Effector memory CD4-positive, alpha-beta T cell (primary cell): ENCODE data around the gene PLEKHA4.
A peak's percentile ranks its signal among the peaks of the same experiment; 100 is the strongest.
"Not testable (repeated sequence)": the region's sequence is repeated elsewhere in the genome, so short reads cannot be mapped to it uniquely, and the experiment has no call there.

Experiments
- DNase-seq, 3 donors: peaks; one replicate each; pipeline ENCODE4 v3.0.0-alpha.2; 2020
- H3K27ac ChIP-seq: 2 replicates; pipeline ENCODE4 v1.7.0; 2013; ENCODE audit warnings: mild to moderate bottlenecking, low read length, moderate library complexity; ENCODE audit not compliant: insufficient read depth, poor library complexity, severe bottlenecking
- H3K27me3 ChIP-seq: replicated peaks from 2 replicates; pipeline ENCODE4 v1.7.0; 2013; ENCODE audit warnings: mild to moderate bottlenecking, low read length; ENCODE audit not compliant: insufficient read depth, control insufficient read depth, poor library complexity, severe bottlenecking
- H3K36me3 ChIP-seq: 2 replicates; pipeline ENCODE4 v1.7.0; 2013; ENCODE audit warnings: mild to moderate bottlenecking, low read length, moderate library complexity; ENCODE audit not compliant: control insufficient read depth, insufficient read depth
- H3K4me1 ChIP-seq: 2 replicates; pipeline ENCODE4 v1.7.0; 2013; ENCODE audit warnings: low read length, mild to moderate bottlenecking; ENCODE audit not compliant: control insufficient read depth, insufficient read depth, poor library complexity, severe bottlenecking
- H3K4me3 ChIP-seq: 2 replicates; pipeline ENCODE4 v1.7.0; 2013; ENCODE audit warnings: low read length, low read depth, mild to moderate bottlenecking; ENCODE audit not compliant: insufficient read depth, poor library complexity, severe bottlenecking
- H3K9me3 ChIP-seq: 2 replicates; pipeline ENCODE4 v1.7.0; 2013; ENCODE audit warnings: mild to moderate bottlenecking, low read length, moderate library complexity; ENCODE audit not compliant: control insufficient read depth
- total RNA-seq, 3 donors: gene quantifications; one replicate each; lab custom pipeline; 2026; lab: John Stamatoyannopoulos, UW

PLEKHA4 gene, protein sequence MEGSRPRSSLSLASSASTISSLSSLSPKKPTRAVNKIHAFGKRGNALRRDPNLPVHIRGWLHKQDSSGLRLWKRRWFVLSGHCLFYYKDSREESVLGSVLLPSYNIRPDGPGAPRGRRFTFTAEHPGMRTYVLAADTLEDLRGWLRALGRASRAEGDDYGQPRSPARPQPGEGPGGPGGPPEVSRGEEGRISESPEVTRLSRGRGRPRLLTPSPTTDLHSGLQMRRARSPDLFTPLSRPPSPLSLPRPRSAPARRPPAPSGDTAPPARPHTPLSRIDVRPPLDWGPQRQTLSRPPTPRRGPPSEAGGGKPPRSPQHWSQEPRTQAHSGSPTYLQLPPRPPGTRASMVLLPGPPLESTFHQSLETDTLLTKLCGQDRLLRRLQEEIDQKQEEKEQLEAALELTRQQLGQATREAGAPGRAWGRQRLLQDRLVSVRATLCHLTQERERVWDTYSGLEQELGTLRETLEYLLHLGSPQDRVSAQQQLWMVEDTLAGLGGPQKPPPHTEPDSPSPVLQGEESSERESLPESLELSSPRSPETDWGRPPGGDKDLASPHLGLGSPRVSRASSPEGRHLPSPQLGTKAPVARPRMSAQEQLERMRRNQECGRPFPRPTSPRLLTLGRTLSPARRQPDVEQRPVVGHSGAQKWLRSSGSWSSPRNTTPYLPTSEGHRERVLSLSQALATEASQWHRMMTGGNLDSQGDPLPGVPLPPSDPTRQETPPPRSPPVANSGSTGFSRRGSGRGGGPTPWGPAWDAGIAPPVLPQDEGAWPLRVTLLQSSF
- total RNA-seq: 1.0 to 1.6 (median 1.2) reads per million in 3 donors

DNA sequence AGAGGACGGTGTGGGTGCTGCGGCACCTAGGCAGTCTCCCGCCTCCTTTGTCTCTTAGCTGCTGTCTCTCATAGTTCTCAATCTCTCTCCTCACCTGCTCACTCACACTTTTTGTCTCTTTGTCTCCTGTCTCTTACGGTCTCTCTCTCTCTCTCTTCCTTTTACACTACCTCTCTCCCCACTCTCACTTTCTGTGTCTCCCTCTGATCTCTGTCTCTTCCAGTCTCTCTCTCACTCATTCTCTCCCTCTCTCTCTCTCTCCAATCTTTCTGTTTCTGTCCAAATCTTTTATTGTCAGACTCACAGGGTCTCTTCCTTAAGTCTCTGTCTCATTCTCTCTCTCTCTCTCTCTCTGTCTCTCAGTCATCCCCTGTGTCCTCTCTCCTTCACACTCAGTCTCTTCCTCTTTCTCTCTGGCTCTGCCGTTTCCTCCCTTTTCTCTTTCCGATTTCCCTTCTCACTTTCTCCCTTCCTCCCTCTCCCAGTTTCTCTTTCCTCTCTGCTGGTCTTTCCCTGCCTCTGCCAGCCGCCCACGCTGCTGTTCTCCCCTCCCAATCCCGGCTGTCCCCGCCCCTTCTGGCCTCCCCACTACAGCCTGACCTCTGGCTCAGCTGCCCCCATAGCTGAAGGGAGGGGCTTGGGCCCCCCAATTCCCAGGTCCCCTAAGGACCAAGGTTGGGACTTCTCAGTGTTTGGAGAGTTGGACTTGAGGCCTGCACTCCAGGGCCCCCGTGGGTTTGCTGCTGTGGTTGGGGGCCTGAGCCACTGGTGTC lies at the start of gene PLEKHA4:
TSS of gene PLEKHA4 (minus strand) at position 504 of the 773 bp plus-strand sequence. CDS start 997 bp downstream, outside the sequence.
- peaks cover 4% of the 10 kb centered on the region for H3K4me1 ChIP-seq
- no peak for DNase-seq
- no peak within 1 kb of the TSS for H3K4me3 ChIP-seq
- no peaks in the 10 kb centered on the region for H3K9me3 ChIP-seq
- peaks cover 7% of the 10 kb centered on the region for H3K36me3 ChIP-seq
- H3K27me3 ChIP-seq: no peaks in the 10 kb centered on the region
- H3K27ac ChIP-seq: no peak within 1 kb of the TSS

DNA sequence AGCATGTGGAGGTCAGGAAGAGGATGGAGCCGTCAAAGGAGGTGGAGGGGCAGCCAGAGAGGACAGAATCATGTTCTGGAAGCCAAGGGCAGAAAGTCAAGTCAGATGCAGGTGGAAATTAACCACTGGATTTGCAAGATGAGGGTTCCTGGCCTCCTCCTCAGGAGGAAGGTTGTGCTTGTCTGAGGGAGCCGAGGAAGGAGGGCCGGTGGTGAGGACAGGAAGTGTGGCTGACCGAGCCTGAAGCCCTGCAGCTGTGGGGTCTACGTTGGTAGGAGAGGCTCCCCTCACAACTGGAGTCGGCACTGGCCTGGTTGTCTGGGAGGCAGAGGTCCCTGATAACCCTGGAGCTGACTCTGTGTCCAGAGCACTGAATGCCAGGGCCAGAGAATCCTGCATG lies 49.7 kb upstream of the PLEKHA4 start:
- Histone ChIP-seq H3K4me1 (no peaks in the 10 kb centered on the region), H3K36me3 (peaks cover 50% of the 10 kb centered on the region), H3K4me3 (no peak overlapping the region), H3K27me3 (no peaks in the 10 kb centered on the region), H3K9me3 (no peaks in the 10 kb centered on the region), H3K27ac (no peak overlapping the region)
- DNase-seq: no peak

DNA sequence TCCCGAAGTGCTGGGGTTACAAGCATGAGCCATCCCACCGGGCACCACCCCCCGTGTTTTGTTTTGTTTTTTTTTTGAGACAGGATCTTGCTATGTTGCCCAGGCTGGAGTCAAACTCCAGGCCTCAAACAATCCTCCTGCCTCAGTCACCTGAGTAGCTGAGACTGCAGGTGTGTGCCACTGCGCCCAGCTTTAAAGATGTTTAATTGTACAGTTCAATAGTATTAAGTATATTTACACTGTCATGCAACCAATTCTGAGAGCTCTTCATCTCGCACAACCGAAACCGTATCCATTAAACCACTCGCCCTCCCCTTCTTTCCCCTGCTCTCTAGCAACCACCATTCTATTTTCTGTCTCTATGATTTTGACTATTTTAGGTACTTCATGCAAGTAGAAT lies 47.3 kb upstream of the PLEKHA4 start:
- Histone ChIP-seq H3K4me3 (no peak overlapping the region), H3K36me3 (peaks cover 58% of the 10 kb centered on the region)

DNA sequence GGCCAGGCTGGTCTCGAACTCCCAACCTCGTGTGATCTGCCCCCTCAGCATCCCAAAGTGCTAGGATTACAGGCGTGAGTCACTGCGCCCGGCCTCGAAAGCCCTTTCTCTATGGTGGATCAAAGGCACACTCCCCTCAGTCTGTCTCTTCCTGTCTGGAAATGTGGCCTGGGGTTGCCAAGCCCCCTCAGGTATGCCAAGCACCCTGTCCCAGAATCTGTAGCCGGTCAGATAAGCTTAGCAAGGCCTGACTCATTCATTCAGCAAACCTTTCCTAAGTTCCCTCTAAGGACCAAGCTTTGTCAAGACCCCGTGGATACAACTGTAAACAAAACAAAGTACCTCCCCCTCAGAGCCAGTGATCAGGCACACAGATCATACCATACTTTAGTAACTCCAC lies 45.8 kb upstream of the PLEKHA4 start:
- no peaks in the 10 kb centered on the region for H3K4me1 ChIP-seq
- no peaks in the 10 kb centered on the region for H3K27me3 ChIP-seq
- peaks cover 65% of the 10 kb centered on the region for H3K36me3 ChIP-seq
- no peak overlapping the region for H3K27ac ChIP-seq
- no peaks in the 10 kb centered on the region for H3K9me3 ChIP-seq
- DNase-seq: no peak
- H3K4me3 ChIP-seq: no peak overlapping the region

More for the DNA sequence above, 47.3 kb upstream of the PLEKHA4 start:
- DNase-seq: no peak
- no peak overlapping the region for H3K27ac ChIP-seq
- no peaks in the 10 kb centered on the region for H3K4me1 ChIP-seq
- H3K9me3 ChIP-seq: no peaks in the 10 kb centered on the region
- no peaks in the 10 kb centered on the region for H3K27me3 ChIP-seq

DNA sequence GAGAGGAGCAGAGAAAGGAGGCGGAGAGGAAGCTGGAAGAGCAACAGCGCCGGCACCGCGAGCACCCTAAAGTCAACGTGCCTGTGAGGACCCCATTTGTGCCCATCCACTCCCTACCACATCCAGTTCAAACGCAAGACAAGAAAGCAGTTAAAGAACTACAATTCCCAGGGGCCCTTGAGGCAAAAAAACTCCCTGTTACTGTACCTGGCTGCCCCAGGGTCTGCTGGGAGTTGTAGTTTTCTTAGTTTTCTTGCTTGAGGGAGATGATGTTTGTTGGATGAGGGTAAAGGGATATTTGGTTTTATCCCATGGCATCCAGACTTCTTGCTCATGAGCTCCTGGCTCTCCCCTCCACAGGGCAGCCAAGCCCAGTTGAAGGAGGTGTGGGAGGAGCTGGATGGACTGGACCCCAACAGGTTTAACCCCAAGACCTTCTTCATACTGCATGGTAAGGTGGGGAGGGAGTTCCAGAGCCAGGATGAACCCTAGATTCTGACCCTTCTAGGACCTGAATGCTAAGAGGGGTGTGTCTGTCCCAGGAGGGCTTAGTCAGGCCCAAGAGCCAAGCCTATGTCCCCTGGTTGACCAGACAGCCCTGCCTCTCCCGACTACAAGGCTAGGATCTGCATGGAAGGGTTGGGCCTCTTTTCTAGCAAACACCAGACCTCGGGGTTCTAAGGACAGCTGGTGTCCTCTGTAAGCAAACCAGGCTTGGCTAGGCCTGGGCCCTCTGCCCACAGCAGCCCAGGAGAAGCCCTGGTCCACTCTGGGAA lies 44.9 kb upstream of the PLEKHA4 start:
- Histone ChIP-seq H3K27ac (no peak overlapping the region), H3K4me3 (no peak overlapping the region), H3K4me1 (no peaks in the 10 kb centered on the region), H3K36me3 (peaks cover 63% of the 10 kb centered on the region), H3K27me3 (no peaks in the 10 kb centered on the region), H3K9me3 (no peaks in the 10 kb centered on the region)
- DNase-seq: peak in 1 of 3 donors; percentile 12

DNA sequence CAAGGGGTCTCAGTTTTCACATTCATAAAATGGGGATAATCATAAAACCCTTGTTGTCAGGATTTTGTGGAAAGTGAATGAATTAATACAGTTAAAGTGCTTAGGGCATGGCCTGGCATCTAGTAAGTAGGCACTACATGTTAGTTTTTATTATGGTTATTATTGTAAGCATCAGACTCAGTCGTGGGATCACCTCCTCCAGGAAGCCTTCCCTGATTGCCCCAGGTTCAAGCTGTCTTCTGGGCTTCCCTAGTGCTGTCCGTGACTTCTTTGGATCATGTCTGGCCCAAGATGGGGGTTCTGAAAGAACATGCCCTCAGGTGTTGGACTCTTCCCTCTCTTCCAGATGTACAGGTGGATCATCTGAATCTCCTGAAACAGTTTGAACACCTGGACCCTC lies 42.4 kb upstream of the PLEKHA4 start:
- H3K9me3 ChIP-seq: no peaks in the 10 kb centered on the region
- no peak overlapping the region for H3K4me3 ChIP-seq
- DNase-seq: no peak
- no peaks in the 10 kb centered on the region for H3K4me1 ChIP-seq
- H3K27me3 ChIP-seq: no peaks in the 10 kb centered on the region
- peaks cover 59% of the 10 kb centered on the region for H3K36me3 ChIP-seq
- no peak overlapping the region for H3K27ac ChIP-seq

DNA sequence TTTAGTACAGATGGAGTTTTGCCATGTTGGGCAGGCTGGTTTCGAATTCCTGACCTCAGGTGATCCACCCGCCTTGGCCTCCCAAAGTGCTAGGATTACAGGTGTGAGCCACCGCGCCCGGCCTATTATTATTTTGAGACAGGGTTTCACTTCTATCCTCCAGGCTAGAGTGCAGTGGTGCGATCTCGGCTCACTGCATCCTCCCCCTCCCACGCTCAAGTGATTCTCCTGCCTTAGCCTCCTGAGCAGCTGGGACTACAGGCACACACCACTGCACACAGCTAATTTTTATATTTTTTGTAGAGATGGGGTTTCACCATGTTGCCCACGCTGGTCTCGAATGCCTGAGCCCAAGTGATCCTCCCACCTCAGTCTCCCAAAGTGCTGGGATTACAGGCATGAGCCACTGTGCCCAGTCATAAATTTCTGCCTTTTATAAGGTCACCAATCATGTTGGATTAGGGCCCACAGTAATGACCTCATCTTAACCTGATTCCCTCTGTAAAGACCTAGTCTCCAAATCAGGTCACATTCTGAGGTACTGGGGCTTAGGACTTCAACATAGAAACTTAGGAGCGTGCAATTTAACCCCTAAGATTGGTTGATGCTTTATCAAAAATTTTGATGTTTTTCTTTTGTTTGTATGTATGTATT lies 41.1 kb upstream of the PLEKHA4 start:
- not testable (repeated sequence) for DNase-seq
- peaks cover 67% of the 10 kb centered on the region for H3K36me3 ChIP-seq

DNA sequence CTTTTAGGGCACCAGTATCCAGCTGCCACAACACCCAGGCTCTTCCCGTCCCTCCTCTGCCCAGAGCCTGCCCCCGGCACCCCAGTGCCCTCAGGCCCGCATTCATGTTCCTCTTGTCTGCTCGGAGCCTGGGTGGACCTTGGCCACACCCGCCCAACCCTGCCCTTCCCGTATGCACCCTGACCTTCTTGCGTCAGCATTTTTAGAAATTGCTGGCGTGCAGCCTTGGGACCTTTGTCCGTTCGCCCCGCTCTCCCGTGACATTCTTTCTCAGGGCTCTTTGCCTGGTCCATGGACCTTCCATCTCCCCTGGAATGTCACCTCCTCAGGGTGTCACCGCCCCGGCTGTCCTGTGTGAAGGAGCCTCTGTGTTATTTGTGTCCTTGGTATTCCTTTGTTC lies 39.3 kb upstream of the PLEKHA4 start:
- Histone ChIP-seq H3K9me3 (no peaks in the 10 kb centered on the region), H3K4me3 (no peak overlapping the region), H3K27ac (no peak overlapping the region), H3K36me3 (peaks cover 50% of the 10 kb centered on the region), H3K27me3 (no peaks in the 10 kb centered on the region), H3K4me1 (no peaks in the 10 kb centered on the region)
- DNase-seq: no peak

More for the DNA sequence above, 41.1 kb upstream of the PLEKHA4 start:
- not testable (repeated sequence) for H3K27ac ChIP-seq, H3K4me3 ChIP-seq, H3K9me3 ChIP-seq, H3K27me3 ChIP-seq, H3K4me1 ChIP-seq

DNA sequence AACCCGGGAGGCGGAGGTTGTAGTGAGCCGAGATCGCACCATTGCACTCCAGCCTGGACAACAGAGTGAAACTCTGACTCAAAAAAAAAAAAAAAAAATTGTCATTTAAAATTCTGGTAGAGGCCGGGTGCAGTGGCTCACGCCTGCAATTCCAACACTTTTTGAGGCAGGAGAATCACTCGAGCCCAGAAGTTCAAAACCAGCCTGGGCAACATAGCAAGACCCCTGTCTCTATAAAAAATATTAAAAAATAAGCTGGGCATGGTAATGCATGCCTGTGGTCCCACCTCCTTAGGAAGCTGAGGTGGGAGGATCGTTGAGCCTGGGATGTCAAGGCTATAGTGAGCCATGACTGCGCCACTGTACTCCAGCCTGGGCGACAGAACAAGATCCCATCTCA lies 37.9 kb upstream of the PLEKHA4 start:
- Histone ChIP-seq H3K4me1 (no peaks in the 10 kb centered on the region), H3K9me3 (no peaks in the 10 kb centered on the region), H3K27ac (no peak overlapping the region), H3K27me3 (no peaks in the 10 kb centered on the region), H3K36me3 (peaks cover 37% of the 10 kb centered on the region), H3K4me3 (no peak overlapping the region)
- no peak for DNase-seq
